Endothelial cell of hepatic sinusoid (primary cell): ENCODE measurements around the gene USP3.

ENCODE experiments used
- in situ Hi-C: cut with HindIII; loops from 2 replicates; pipeline ENCODE4 v1.10.0; 2017; ENCODE audit warnings: low sequenced_read_pairs

The USP3 gene

GRCh38 chr15:63495780-63496488 is 8.5 kb upstream of the USP3 start:
- in situ Hi-C loops, result no loop called here

- in situ Hi-C loops, result no loop called here
Measured at GRCh38 chr15:63497642-63498467, 6.5 kb upstream of the USP3 start.

GRCh38 chr15:63499175-63499549 is 5.2 kb upstream of the USP3 start:
- in situ Hi-C loops, result no loop called here

GRCh38 chr15:63499611-63500010 is 4.8 kb upstream of the USP3 start:
- in situ Hi-C loops, result no loop called here

GRCh38 chr15:63500265-63501250 is 3.8 kb upstream of the USP3 start:
- in situ Hi-C loops, result no loop called here

GRCh38 chr15:63501256-63502089 is 2.9 kb upstream of the USP3 start:
- in situ Hi-C loops, result no loop called here

- in situ Hi-C loops, result no loop called here
Measured at GRCh38 chr15:63502137-63502766, 2.1 kb upstream of the USP3 start.

GRCh38 chr15:63502843-63503738 is 1.3 kb upstream of the USP3 start:
- in situ Hi-C loops, result no loop called here

GRCh38 chr15:63503739-63504246 is 600 bp upstream of the USP3 start:
- in situ Hi-C loops, result no loop called here

- in situ Hi-C loops, result loop anchor here (5.0 kb wide), 1 partner anchor 67 kb away; no protein-coding TSS in a partner anchor
Measured at GRCh38 chr15:63504979-63505841, 817 bp downstream of the USP3 start.

- in situ Hi-C loops, result loop anchor here (5.0 kb wide), 1 partner anchor 66 kb away; no protein-coding TSS in a partner anchor
Measured at GRCh38 chr15:63505842-63506222, 1.4 kb downstream of the USP3 start.

- in situ Hi-C loops, result loop anchor here (5.0 kb wide), 1 partner anchor 66 kb away; no protein-coding TSS in a partner anchor
Measured at GRCh38 chr15:63506537-63507035, 2.2 kb downstream of the USP3 start.

- in situ Hi-C loops, result loop anchor here (5.0 kb wide), 1 partner anchor 64 kb away; no protein-coding TSS in a partner anchor
Measured at GRCh38 chr15:63507878-63508818, 3.8 kb downstream of the USP3 start.

- in situ Hi-C loops, result loop anchor here (5.0 kb wide), 1 partner anchor 63 kb away; no protein-coding TSS in a partner anchor
Measured at GRCh38 chr15:63509056-63509954, 4.9 kb downstream of the USP3 start.
